Stimulated activated CD4-positive, alpha-beta T cell treated with anti-CD3 and anti-CD28 coated beads, Interleukin-4, amount 100 ng/mL, for 1 hour (primary cell): ENCODE data around the gene GRID2.
"Not testable (repeated sequence)": the region's sequence is repeated elsewhere in the genome, so short reads cannot be mapped to it uniquely, and the experiment has no call there.

Source experiments
- DNase-seq: peaks from one replicate; pipeline ENCODE4 v3.0.0-alpha.2; 2020

The GRID2 gene

DNA sequence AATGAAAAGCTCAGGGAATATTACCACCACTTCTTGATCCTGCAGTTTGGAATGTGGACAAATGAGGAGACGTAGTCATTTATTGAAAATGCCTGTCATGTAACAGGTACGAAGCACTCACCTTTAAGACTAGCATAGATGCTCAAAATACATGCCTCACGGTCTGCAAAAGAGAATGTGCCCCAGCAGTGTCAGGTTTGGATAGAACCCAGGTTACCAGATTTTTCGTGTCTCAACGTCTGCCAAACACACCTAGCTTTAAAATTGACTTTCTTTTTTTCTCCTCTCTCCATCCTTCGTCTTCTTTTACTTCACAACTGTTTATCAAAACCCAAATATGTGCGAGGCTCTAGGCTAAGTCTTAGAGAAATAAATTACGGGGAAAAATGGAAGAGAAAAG lies 918.0 kb downstream of the GRID2 start:
- no peak for DNase-seq

DNA sequence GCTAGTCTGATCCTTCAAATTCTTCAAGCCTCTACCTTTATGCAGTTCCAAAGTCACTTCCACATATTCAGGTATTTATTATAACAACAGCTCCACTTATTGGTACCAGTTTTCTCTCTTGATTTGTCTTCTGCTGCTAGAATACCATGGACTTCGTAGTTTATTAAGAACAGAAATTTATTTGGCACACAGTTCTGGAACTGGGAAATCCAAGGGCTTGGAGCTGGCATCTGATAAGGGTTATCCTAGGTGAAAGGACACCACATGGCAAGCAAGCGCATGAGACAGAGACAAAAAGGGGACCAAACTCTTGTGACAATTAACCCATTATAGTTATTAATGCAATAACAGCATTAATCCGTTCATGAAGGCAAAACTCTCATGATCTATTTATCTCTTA lies 924.3 kb downstream of the GRID2 start:
- no peak for DNase-seq

DNA sequence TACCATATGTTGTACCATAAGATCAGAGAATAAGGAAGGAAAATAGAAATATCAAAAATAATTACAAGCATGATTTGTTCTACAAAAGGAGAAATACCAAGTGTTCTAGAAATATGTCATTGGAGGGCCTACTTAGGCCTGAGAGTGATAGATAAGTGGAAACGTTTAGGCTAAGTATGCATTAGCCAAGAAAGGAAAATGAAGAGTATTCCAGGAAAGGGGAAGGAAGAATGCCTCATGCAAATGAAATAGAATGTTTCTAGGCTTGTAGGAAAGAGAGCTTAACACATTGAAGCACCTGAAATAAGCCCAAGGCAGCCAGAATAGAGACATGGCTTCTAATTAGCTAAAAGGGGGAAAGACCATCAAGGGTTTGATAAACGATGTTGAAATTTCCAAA lies 929.1 kb downstream of the GRID2 start:
- DNase-seq = no peak

DNA sequence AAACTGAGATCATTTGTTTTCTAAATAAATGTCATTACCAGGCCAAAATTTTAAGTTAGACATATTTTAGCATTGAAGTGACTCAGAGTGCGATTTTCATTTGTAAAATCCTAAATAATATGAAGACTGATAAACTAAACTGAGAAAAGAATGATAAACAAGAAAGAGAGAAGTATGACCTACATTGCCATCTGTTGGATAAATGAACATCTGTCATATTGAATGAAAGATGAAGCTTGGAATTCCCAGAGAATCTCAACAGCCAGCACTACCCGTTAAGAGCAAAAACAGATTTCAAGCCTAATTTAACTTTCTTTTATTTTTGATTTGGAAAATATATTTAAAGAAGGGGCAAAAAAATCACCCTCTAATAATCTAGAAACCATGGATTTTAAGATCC lies 933.8 kb downstream of the GRID2 start:
- no peak for DNase-seq

DNA sequence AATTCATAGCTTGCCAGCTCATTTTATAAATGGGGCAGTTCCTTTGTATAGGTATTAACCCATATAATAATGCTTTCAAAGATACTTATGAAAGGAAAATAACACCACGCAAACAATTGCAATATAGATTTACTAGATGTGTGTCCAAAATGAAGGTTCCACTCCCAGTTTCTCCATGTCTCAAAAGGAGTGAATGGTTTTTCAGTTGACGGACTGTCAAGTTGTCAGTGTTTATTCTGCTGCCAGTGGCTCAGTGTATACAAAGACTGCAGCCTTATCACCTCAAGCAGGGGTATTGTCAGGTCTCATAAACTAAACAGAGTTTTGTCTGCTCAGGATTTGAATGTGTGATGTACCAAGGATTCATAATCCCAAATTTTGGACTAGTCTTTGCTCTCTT lies 939.5 kb downstream of the GRID2 start:
- DNase-seq = no peak

DNA sequence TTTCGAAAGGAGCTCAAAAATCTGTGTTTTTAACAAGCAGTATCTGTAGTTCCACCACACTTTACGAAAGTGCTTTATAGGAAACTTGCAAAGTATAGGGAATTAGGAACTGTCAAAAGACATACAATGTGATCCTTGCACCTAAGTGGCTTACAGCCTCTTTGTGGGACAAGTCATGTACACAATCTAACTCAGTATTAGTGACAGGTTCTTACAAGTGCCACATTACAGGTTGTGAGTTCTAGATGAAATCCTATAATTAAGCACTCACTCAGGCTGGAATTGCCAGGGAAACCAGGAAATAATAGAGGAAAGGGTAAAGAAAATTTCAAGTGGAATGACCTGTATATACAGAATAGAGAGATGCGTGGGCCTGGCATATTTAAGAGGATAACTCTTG lies 957.4 kb downstream of the GRID2 start:
- DNase-seq = no peak

DNA sequence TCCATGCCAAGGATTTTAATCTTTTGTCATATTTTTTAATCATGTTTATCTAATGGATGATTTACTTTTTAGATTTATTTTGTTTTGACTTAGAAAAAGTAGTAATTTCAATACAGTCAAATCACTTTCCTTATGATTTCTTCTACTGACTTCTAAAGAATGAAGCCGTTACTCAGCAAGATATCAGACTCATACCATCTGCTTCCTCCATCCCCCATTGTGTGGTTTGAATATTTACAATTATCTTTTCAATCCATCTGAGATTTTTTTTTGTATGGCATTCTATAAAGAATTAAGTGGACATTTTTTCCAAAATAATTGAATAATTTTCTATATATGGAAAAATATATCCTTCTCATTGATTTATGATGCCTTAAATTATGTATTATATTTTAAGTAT lies 959.4 kb downstream of the GRID2 start:
- no peak for DNase-seq

DNA sequence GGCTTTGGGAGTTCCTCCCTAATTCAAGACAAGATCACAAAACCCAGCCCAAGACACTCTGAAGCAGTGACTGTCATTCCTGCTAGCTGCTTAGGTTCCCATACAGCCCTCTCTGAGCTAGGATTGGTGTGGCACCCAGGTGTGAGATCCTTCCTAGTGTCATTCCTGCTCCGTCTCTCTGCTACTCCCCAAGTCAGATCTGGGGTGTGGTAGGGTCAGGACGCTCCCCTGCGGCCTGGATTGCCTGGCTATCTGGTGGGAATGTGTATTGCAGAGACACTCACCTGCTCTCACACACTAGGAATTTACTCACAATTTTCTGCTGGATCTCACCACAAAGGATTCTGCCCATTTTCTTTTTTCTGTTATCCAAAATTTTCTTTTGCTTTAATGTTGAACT lies 964.0 kb downstream of the GRID2 start:
- no peak for DNase-seq

DNA sequence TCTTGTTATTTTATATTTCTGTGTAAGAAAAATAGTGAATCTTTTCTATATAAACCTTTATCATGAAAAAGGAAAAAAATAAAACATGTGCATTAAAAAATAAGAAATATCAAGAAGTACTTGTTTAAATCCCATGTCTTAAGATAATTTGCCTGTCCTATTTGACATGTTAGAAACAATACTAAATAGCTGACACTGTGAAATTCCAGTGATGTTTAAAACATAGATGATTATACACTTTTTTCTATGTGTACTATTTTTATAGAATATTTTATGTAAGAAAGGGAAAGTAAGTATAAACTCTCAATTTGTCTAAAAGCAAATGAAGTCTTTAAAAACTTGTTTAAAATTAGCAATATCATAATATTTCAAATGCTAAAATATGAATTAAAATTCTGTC lies 981.6 kb downstream of the GRID2 start:
- no peak for DNase-seq

DNA sequence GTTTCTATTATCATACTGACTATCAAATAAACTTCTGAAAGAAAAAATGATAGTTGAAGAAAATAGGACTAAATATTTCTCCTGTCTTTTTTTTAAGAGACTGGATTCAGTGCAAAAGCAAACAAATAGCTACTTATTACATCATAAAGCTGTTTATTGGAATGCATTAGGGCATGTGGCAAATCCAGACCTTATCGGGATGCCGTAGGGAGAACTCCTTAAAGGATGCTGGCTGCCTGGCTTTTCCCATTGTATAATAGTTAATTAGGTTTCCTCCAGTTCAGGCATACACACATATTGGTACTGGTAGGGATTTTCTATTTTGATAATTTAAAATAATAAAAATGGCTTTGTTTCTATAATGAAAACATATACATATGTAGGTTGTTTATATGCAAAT lies 985.5 kb downstream of the GRID2 start:
- no peak for DNase-seq

DNA sequence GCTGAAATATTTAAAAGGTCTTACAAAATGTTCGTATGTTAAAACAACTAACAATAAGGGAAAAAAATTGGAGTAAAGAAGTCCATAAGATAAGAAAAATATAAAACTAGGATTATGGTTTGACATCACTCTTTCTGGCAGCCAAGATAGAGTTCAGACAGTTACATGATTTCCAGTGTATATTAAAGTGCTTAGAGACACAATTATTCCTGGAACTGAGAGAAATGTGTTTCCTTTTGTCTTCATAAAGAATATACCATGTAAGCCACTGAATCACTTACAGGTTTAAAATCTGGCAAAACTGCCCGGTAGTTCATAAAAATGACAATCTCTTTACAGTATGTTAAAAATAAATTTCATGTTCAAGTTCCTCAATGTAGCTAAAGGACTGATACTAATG lies 986.1 kb downstream of the GRID2 start:
- no peak for DNase-seq

DNA sequence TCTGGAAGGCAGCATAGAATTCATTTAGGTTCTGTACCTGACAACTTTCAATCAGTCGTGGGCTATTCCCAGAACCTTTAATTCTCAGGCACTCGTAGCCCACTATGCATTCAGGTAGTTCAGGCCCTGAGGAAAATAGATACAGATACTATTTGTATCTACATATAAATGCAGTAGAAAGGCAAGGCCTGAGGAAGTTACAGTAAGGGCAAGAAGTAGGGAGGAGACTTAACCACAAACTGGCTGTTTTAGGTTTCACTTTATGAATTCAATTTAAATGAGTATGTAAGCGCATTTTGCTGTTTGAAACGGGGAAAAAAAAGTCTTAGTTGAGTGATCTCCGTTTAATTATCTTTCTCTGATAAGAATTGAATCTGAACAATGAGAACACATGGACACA lies 995.4 kb downstream of the GRID2 start:
- no peak for DNase-seq

DNA sequence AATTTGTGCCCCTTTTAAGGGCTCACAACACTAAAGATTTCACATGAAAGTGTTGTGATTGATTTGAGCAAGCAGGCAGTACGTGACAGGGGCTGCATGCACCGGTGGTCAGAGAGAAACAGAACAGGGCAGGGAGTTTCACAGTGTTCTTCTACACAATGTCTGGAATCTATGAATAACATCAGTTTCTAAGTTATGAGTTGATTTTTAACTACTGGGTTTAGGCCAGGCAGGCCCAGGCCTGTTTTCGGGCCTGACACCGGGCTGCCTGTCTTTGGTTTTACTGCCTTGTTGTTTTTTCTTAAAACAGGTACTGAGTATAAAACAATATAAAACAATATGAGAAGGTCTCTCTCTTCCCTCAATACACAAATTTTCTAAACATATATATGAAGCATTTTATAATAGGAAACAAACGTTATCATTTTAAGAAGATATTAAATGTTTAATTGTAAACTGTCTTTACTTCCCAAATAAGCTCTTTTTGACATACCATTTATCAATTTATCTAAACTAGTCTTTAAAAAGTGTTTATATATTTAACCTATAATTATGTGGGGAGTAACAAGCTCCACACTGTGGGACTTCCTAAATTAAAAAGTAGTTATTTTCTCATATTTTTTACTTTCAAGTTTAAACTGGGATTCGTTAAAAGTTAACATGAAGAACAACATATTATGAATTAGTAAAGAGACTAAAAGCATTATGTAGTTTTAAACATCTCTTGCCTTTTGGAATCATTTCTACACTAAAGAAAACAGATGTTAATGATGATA lies 997.2 kb downstream of the GRID2 start:
- DNase-seq = not testable (repeated sequence)

DNA sequence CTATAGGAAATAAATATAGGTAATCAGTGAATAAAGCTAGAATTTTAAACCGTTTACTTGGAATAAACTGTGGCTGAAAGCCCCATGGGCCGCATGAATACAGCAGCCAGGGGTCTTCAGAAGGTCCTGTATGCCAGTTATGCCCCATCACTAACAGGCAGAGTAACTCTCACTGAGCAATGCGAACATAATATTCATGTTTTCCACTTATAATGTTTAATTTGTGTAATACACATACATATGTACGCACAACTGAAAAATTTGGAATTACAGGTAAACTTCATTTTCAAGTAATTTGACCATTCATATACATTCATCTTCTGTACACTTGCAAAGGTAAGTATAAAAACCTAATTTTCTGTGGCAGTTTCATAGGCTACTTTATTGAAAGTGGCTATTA lies 998.5 kb downstream of the GRID2 start:
- DNase-seq = no peak

DNA sequence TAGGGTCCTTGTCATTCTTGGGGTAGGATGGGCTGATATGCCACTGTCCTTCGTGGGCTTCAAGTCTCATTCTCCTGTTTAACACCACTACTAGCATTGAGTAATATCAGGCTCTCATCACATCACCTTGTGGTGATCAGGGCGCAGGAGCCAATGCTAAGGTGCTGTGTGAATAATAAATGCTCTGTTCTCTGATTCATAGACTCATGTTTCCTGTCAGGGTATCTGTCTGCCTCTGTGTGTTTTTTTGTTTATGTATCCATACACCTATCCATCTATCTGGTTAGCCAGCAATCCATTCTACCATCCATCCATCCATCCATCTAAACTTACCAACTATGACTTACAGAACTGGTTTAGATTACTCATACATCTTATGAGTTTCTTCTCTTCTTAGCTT lies 999.7 kb downstream of the GRID2 start:
- no peak for DNase-seq

DNA sequence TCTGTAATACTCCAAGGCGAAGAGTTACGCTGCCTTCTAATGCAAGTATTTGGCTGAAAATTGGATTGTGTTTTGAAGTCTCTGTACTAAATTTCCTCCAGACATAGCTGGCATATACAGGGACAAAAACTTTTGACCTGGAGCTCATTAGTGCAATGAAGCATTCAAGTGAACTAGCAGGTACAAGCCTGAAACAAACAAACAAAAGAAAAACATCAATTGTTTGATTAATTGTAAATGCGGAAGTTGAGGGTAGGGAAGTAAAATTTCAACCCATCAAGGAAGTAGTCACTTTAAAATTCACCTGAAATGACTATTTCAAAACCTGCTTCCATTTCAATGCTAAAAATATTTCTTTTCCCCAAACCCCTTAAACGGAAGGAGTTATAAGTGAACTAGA lies 1008.5 kb downstream of the GRID2 start:
- DNase-seq = no peak

DNA sequence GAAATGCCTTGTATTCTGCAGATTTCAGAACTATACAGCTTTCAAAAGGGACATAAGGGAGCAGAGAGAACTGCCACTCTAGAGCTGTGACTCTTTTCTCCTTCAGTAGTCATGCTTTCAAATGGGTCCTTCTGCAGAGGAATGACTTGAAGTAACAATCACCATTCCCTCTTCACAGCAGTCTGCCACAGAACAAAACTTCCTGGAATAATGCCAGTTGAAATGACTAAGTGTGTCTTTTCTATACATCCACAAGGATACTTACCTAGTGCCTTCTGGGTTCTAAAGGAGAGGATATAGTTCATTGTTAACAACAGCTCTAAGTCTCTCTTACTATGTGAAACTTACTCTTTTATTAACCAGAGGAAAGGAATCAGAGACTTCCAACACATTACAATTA lies 1009.4 kb downstream of the GRID2 start:
- no peak for DNase-seq

DNA sequence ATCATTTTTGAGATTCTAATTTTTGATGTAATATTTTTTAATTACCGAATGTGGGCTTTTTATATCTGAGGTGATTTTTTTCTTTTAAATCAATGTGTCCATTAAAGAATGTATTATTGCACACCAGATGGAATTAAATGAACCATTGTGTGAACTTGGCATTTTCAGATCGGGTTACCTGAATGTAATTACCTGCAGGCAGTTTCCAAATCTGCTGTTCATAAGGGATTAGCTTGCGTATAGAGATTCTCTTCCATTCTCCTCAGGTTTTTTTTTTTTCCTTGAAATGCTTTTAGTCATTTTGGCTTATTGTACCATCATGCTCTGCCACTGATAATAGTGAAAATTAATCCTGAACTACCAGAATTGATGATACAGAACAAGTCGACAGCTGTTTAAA lies 1013.3 kb downstream of the GRID2 start:
- no peak for DNase-seq

DNA sequence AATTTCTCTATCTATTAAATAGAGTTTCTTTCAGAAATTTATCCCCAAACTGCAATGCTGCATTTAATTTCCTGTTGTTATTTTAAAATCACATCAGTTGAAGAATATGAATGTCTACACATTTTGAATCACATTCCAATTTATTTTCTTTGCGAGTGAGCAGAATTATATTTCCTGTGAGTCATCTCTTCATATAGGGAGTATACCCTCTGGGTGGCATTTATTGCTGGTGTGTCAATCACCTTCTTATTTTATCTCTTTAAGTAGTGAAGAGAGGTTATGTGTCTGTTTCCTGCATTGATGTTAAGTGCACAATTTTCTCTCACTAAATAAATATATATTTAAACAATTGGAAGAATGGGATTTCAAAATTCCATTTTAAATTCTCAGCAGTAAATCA lies 1013.8 kb downstream of the GRID2 start:
- DNase-seq = no peak

DNA sequence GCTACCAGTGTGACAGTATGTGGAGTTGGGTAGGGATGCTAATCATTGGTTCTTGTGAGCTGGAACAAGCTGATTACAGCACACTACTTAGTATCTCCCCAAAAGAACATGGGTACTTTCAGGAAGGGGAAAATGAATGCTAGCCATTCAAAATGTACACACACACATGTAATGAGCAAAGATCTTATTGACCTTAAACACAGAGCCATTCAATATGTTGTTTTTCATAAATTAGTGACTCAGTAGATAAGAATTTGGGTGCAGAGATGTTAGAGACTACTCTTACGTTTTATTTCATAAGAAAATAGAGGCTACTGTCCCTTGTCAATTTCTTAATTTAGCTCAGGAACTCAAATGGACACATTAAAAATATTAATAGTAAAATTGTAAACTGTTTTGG lies 1015.3 kb downstream of the GRID2 start:
- DNase-seq = no peak

DNA sequence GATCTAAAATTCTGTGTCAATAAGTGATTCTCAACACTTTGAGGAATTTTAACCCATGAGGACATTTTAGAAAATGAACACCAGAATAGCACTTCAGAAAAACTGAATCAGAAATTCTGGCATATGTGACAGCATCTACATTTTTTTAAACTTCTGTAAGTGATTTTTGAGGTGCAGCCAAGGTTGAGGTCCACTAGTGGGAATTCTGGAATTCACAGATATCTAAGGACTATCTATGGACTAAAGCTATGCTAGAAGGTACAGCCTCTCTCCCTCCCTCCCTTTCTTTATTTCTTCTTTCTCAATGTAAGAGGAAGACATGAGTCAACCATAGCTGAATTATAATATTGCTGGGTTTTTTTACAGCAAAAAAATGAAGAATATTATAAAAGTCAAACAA lies 1016.6 kb downstream of the GRID2 start:
- DNase-seq = no peak

DNA sequence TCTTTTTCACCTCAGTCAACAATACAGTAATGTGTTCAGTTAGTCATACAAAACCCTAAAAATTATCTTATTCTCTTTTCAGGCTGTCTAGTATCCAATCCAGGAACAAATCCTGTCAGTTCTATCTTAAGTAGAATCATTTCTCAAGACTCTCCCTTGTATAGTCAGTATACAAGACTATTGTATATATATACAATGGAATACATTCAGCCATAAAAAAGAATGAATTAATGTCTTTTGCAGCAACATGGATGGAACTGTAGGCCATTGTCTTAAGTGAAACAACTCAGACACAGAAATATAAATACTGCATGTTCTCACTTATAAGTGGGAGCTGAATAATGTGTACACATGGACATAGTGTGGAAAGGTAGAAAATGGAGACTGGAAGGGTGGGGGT lies 1023.6 kb downstream of the GRID2 start:
- DNase-seq = no peak

DNA sequence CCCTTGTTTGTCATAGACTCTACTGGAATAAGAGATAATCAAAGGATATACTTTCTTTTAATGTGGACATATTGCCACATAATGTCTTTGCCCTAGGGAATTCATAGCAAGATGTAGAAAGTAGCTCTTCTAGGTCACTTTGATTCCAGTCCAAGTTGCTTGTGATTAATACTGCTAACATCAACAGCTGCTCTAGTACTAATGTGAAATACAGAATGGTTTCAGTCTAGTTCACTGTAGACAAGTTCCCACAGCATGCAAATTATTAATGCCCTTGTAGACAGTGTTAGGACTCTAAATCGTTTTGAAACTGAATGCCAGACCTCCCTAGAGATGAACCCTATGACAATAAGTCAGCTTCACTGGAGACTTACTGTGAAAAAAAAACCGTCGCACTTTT lies 1030.2 kb downstream of the GRID2 start:
- no peak for DNase-seq

DNA sequence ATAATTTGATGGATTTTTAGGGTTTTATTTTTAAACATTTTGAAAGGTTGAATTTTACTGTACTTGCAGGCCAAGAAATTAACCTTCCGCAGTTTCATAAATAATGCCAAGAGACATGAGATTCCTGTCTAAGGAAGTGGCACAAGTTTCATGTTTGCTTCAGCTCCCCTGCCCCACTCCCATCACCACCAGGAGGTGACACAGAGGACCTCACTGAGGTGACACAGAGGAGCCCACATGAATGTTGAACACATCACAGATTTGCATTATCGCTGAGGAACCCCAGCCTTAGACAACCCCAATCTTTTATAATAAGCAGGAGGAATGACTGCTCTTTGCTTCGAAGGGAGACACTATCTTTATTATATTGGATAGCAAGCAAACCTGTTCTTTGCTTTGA lies 1033.4 kb downstream of the GRID2 start:
- no peak for DNase-seq

DNA sequence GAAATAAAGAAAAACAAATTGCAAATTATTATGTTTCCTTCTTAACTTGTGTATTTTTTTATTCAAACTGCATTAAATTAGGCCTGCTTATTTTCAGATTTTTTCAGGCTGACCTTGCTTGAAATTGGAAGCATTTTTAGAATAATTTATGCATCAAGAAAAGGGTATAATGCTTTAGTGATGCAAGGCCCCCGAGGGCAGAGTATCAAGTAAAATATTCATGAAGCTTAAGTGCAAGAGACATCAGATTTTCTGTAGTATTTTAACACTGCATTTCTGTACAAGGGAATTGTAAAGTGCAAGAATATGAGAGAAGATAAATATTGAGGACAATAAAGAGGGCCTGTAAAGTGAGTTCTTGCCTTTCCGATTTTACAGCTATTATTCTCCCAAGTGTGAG lies 1039.0 kb downstream of the GRID2 start:
- DNase-seq = no peak

DNA sequence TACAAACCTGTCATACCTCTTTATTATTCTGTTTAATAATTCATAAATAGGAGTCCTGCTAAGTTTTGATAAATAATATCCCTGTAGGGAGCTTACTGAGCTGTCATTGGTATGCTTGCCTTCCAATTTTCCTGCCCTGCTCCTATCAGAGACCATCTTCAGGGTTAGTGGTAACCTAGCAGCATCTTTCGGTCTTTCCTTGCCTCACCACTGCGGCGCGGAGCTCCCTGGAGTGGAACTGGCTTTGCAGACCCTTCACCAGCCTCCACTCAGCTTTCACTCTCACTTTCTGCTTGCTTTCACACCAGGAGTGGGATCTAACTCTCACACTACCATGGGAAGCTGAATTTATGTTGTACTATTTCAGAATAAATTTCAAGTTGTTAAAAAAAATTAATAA lies 1043.1 kb downstream of the GRID2 start:
- DNase-seq = no peak
